SK-N-MC (cell line): Measurements from ENCODE around the gene CTNNA3.

Experiments
- EZH2 ChIP-seq: fragments of 200-600 bp; sonication (generic); IDR thresholded peaks from one replicate; pipeline ENCODE4 v1.6.1; 2017; ENCODE audit warnings: antibody characterized with exemption
- FOXP2 ChIP-seq: optimal IDR thresholded peaks from 2 replicates; pipeline ENCODE3; 2011; ENCODE audit warnings: mild to moderate bottlenecking, moderate library complexity; ENCODE audit not compliant: insufficient read depth; ENCODE audit errors: extremely low read length, control extremely low read depth
- POLR2AphosphoS5 ChIP-seq: IDR thresholded peaks from 2 replicates; pipeline ENCODE4 v1.6.1; 2012; ENCODE audit warnings: mild to moderate bottlenecking, low read depth, low read length, borderline replicate concordance

DNA sequence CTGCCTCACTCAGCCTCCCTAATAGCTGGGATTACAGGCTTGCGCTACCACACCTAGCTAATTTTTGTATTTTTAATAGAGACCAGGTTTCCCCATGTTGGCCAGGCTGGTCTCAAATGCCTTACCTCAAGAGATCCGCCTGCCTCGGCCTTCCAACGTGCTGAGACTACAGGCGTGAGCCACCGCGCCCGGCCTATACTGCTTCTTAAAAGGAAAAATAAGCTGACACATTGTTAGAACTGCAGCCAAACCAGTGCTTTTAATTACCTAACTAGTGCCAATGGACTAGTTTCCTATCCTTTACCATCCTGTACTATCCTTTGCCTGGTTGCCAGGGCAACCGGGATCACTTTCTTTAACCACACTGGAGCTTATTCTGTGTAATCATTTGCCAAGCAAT is 662.1 kb downstream of the CTNNA3 start:
- TF ChIP-seq POLR2AphosphoS5: no peak
- no peak for TF ChIP-seq EZH2
- no peak for TF ChIP-seq FOXP2
